ENCODE data around the gene ABCC11.

ABCC11 gene

DNA sequence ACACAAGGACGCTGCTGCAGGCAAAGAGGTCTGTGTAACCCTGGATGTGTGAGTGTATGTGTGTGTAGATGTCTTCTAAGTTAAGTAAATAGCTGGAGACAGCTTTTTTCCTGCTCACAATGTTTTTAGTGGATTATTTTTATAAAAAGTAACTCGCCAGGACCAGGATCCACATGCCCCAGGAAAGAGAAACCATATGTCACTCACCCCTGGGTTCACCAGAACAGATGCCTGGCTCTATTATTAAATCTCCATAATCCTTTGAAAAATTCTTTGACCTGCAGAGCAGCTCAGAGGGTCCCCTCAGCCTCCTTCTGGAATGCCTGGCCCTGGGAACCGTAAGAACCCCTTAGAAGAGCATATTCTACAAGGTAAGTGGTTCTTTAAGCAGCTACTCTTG lies 109.5 kb downstream of the ABCC11 start:
- DNase-seq (ENCODE audit: low spot score) = no peak
- TF ChIP-seq CTCF (IDR thresholded peaks at IDR 0.05; ENCODE audit: extremely low read depth, insufficient read depth, missing control alignments) = no peak
- in situ Hi-C loops (cut with MboI; ENCODE audit: low pct_unique_long_range_greater_than_20kb, low sequenced_read_pairs, unreplicated experiment) = no loop called here

DNA sequence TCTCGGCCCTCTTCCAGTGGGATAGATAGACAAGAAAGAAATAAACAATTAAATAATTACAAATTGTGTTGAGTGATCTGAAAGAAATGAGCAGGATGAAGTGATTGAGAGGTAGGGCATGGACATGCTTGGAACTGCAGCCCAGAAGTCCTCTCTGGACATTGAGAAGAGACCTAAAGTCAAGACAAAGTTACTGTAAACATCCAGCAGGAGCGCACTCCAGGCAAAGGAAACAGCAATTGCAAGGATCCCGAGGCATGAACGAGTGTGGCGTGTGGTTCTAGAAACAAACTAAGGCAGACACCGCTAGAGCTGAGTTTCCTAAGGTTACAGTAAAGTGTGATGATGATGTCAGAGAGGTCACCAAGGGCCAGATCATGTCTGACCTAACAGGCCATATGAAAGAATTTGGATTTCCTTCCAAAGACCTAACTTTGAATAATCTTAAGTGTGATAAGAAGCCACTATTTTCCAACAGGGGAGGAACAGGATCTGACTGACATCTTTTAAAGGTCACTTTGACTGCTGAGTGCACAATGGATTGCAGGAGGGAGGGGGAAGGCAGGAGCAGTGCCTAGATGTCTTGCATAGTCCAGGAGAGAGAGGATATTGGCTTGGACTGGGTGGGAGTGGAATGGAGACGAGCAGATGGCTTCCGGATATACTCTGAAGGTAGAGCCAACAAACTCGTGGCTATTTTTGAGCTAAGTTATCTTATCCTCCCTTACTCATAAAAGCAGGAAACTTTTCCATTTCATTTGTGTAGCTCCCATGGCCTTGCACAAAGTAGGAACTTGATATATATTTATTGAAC lies 110.6 kb downstream of the ABCC11 start:
- no peak for DNase-seq (ENCODE audit: low spot score)
- no peak for TF ChIP-seq CTCF (IDR thresholded peaks at IDR 0.05; ENCODE audit: extremely low read depth, insufficient read depth, missing control alignments)
- in situ Hi-C loops (cut with MboI; ENCODE audit: low pct_unique_long_range_greater_than_20kb, low sequenced_read_pairs, unreplicated experiment) = no loop called here

GRCh38 chr16:48133455-48134211 lies 113.7 kb downstream of the ABCC11 start:
- TF ChIP-seq CTCF (IDR thresholded peaks at IDR 0.05; ENCODE audit: extremely low read depth, insufficient read depth, missing control alignments) = no peak
- no peak for DNase-seq (ENCODE audit: low spot score)
- in situ Hi-C loops (cut with MboI; ENCODE audit: low pct_unique_long_range_greater_than_20kb, low sequenced_read_pairs, unreplicated experiment) = no loop called here

GRCh38 chr16:48132696-48133095 lies 114.6 kb downstream of the ABCC11 start:
- in situ Hi-C loops (cut with MboI; ENCODE audit: low pct_unique_long_range_greater_than_20kb, low sequenced_read_pairs, unreplicated experiment) = no loop called here

DNA sequence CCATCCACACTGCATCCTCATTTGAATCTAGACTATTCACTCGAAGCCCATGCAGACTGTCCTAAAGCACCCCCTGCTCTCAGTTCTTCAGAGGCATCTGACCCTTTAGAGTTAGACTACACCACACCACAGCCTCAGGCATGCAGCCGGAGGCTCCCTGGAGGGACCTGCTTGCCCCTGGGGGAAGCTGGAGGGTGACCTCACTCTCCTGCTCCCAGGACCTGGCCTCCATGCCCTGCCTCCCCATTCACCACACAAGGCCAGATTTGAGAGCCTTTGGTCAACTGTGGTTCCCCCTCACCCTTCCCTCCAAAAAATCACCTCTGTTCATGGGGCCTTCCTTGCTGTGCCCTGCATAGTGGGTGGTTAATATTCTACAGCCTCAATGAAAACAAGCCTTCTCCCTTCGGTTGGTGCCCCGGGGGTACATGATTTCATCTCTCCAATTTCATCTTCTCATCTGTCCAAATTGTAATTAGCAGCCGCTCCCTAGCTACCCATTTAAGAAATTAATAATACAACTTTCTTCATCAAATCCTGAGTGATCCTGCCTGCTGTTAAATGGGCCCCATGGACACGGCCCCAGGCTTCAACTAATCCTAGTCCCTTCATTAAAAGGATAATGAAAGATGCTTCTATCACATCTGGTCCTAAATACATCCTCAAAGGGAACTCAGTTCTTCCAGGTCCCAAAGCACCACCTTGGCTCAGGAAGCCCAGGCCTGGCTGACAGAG lies 116.0 kb downstream of the ABCC11 start:
- in situ Hi-C loops (cut with MboI; ENCODE audit: low pct_unique_long_range_greater_than_20kb, low sequenced_read_pairs, unreplicated experiment) = no loop called here
- TF ChIP-seq CTCF (IDR thresholded peaks at IDR 0.05; ENCODE audit: extremely low read depth, insufficient read depth, missing control alignments) = no peak
- DNase-seq (ENCODE audit: low spot score) = no peak

More at GRCh38 chr16:48132696-48133095, 114.6 kb downstream of the ABCC11 start:
- no peak for DNase-seq (ENCODE audit: low spot score)
- no peak for TF ChIP-seq CTCF (IDR thresholded peaks at IDR 0.05; ENCODE audit: extremely low read depth, insufficient read depth, missing control alignments)

- in situ Hi-C loops (cut with MboI; ENCODE audit: low pct_unique_long_range_greater_than_20kb, low sequenced_read_pairs, unreplicated experiment) = no loop called here
- no peak for TF ChIP-seq CTCF (IDR thresholded peaks at IDR 0.05; ENCODE audit: extremely low read depth, insufficient read depth, missing control alignments)
Observed at GRCh38 chr16:48129926-48130325, 117.4 kb downstream of the ABCC11 start.

More at GRCh38 chr16:48129926-48130325, 117.4 kb downstream of the ABCC11 start:
- no peak for DNase-seq (ENCODE audit: low spot score)

Measured in GM13977 (cell line).